BE2C (cell line): ENCODE results near the gene NNT.
A peak's percentile ranks its signal among the peaks of the same experiment; 100 is the strongest.
"Not testable (repeated sequence)": the region's sequence is repeated elsewhere in the genome, so short reads cannot be mapped to it uniquely, and the experiment has no call there.

Source experiments
- DNase-seq: peaks from one replicate; pipeline ENCODE4 v3.0.0-alpha.2; 2020
- H3K27me3 ChIP-seq: fragments of 250-450 bp; sonication (Bioruptor Pico); 2 replicates; pipeline ENCODE4 v1.5.1; 2020; ENCODE audit warnings: mild to moderate bottlenecking
- H3K36me3 ChIP-seq: fragments of 250-450 bp; sonication (Bioruptor Pico); 2 replicates; pipeline ENCODE4 v1.5.1; 2020; ENCODE audit warnings: mild to moderate bottlenecking
- H3K4me1 ChIP-seq: fragments of 250-450 bp; sonication (Bioruptor Pico); 2 replicates; pipeline ENCODE4 v1.5.1; 2020
- H3K4me3 ChIP-seq: 2 replicates; pipeline ENCODE4 v1.5.1; 2011; ENCODE audit warnings: low read depth, low read length
- H3K9me3 ChIP-seq: fragments of 250-450 bp; sonication (Bioruptor Pico); 2 replicates; pipeline ENCODE4 v1.5.1; 2020
- CTCF ChIP-seq: IDR thresholded peaks from 2 replicates; pipeline ENCODE4 v1.5.1; 2012; ENCODE audit warnings: mild to moderate bottlenecking, low read depth, low read length

NNT gene

GRCh38 chr5:43711496-43711895, 108.5 kb downstream of the NNT start:
- no peak for TF ChIP-seq CTCF
- Histone ChIP-seq H3K9me3 (no peaks in the 10 kb centered on the region), H3K27me3 (no peaks in the 10 kb centered on the region), H3K4me1 (no peaks in the 10 kb centered on the region), H3K36me3 (0 out of 2 replicates have a peak, but pooled peaks cover 1% of the 10 kb centered on the region), H3K4me3 (no peak overlapping the region)
- no peak for DNase-seq

- no peak overlapping the region for H3K4me3 ChIP-seq
- no peaks in the 10 kb centered on the region for H3K36me3 ChIP-seq
- no peak for TF ChIP-seq CTCF
- no peaks in the 10 kb centered on the region for H3K27me3 ChIP-seq
- no peaks in the 10 kb centered on the region for H3K4me1 ChIP-seq
- H3K9me3 ChIP-seq = no peaks in the 10 kb centered on the region
- DNase-seq = no peak
These were observed 109.1 kb downstream of the NNT start for GRCh38 chr5:43712081-43712480.

GRCh38 chr5:43719783-43720182, 116.8 kb downstream of the NNT start:
- not testable (repeated sequence) for DNase-seq, H3K9me3 ChIP-seq, H3K4me1 ChIP-seq, H3K4me3 ChIP-seq, H3K36me3 ChIP-seq, H3K27me3 ChIP-seq

- Histone ChIP-seq H3K36me3 (no peaks in the 10 kb centered on the region), H3K4me3 (no peak overlapping the region), H3K27me3 (no peaks in the 10 kb centered on the region), H3K9me3 (no peaks in the 10 kb centered on the region), H3K4me1 (no peaks in the 10 kb centered on the region)
- DNase-seq = no peak
- TF ChIP-seq CTCF = no peak
These were observed 125.6 kb downstream of the NNT start for GRCh38 chr5:43728581-43728980.

GRCh38 chr5:43729846-43730478, 127.0 kb downstream of the NNT start:
- TF ChIP-seq CTCF = peak; percentile 42; the same call in 1 of the 2 replicates
- H3K4me3 ChIP-seq = no peak overlapping the region

GRCh38 chr5:43730832-43731342, 127.9 kb downstream of the NNT start:
- Histone ChIP-seq H3K4me1 (no peaks in the 10 kb centered on the region), H3K36me3 (no peaks in the 10 kb centered on the region), H3K9me3 (no peaks in the 10 kb centered on the region), H3K4me3 (no peak overlapping the region), H3K27me3 (no peaks in the 10 kb centered on the region)
- DNase-seq = no peak
- no peak for TF ChIP-seq CTCF

More at GRCh38 chr5:43729846-43730478, 127.0 kb downstream of the NNT start:
- Histone ChIP-seq H3K9me3 (no peaks in the 10 kb centered on the region), H3K27me3 (no peaks in the 10 kb centered on the region), H3K4me1 (no peaks in the 10 kb centered on the region), H3K36me3 (no peaks in the 10 kb centered on the region)
- no peak for DNase-seq
